GM19452 (cell line): ENCODE results near the gene TMEM245.
A peak's percentile ranks its signal among the peaks of the same experiment; 100 is the strongest.

Experiments
- ATAC-seq: cut with Tn5 transposase; IDR thresholded peaks from one replicate; pipeline ENCODE4 v1.9.1; 2021; ENCODE audit not compliant: unreplicated experiment

TMEM245 gene

GRCh38 chr9:109119439-109120203, at the start of gene TMEM245:
TMEM245 (minus strand) TSS chr9:109119947; CDS start chr9:109119913, 34 bp downstream.
- ATAC-seq, result peak; percentile 90

- no peak for ATAC-seq
Measured at GRCh38 chr9:109168170-109168569, 48.4 kb upstream of the TMEM245 start.

DNA sequence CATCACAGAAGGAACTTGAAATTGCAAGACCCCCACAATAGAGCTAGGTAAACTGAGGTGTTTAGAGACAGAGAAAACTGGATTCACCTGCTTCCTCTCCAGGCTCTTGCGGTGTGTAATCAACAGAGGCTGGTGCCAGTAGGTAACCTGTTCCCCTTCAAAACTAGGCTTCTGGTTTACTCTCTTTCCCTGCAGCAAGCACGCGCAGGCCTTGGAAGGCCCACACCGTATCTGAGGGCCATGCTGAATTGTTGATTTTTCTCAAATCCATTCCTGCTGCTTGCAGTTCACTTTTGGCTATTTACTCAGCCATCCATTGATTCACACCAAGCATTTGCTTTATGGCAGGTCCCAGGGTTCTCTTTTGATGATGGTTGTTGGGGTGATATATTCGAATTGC, 48.0 kb upstream of the TMEM245 start:
- no peak for ATAC-seq

- ATAC-seq, result no peak
Measured at GRCh38 chr9:109166771-109167601, 47.2 kb upstream of the TMEM245 start, which contains the start of gene FRRS1L. FRRS1L (minus strand) TSS chr9:109167249; CDS start chr9:109167138, 111 bp downstream.

- no peak for ATAC-seq
Measured at GRCh38 chr9:109166171-109166770, 46.5 kb upstream of the TMEM245 start.

GRCh38 chr9:109164042-109164441, 44.3 kb upstream of the TMEM245 start:
- ATAC-seq, result peak; percentile 79

- ATAC-seq, result no peak
Measured at GRCh38 chr9:109163194-109163593, 43.4 kb upstream of the TMEM245 start.

DNA sequence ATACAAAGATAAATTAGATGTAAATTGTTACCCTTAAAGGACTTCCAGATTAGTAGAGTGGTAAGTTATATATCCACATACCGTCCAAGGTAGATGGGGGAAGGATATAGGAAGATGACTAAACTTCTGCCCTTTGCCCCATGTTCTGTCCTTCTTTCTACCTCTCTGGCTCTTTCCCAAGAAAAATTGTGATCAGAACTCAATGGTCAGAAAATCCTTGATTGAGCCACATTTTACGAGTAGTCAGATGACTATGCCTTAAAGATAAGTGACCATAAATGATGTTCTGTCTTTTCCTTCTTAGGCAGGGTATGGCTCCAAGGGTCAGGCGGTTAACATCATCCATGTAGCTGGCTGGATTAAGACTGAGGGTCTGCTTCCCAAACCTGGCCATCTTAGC, 42.9 kb upstream of the TMEM245 start:
- ATAC-seq, result no peak

DNA sequence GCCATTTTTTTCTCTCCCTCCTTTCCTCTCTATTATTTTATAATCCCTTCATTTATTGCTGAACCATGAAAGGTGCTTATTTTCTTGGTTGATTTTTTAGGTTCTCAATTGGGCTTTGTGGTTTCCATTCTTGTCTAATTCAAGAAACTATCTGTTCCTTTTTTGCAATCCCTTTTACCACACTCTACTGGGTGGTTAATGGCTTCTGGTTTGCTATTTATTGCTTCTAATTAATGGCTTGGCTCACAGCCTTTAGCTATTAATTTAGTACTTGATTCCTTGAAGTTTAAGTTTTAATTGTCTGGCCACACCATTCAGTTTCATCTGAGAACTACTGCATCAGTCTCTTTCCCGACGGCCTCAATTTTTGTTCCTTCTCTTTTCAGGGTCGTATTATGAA, 41.7 kb upstream of the TMEM245 start:
- no peak for ATAC-seq

DNA sequence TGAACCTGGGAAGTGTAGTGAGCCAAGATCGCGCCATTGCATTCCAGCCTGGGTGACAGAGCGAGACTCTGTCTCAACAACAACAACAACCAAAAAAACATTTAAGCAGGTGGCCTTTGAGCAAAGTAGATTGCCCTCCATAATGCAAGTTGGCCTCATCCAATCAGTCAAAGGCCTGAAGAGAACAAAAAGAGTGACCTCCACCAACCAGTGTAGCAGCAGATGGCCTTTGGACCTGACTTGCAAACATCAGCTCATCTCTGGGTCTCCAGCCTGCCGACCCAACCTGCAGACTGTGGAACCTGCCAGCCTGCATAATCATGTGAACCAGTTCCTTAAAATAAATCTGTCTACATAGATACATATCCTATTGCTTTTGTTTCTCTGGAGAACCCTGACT, 39.8 kb upstream of the TMEM245 start:
- no peak for ATAC-seq

GRCh38 chr9:109158651-109159050, 38.9 kb upstream of the TMEM245 start:
- ATAC-seq, result no peak

- no peak for ATAC-seq
Measured at GRCh38 chr9:109156708-109157107, 37.0 kb upstream of the TMEM245 start.

DNA sequence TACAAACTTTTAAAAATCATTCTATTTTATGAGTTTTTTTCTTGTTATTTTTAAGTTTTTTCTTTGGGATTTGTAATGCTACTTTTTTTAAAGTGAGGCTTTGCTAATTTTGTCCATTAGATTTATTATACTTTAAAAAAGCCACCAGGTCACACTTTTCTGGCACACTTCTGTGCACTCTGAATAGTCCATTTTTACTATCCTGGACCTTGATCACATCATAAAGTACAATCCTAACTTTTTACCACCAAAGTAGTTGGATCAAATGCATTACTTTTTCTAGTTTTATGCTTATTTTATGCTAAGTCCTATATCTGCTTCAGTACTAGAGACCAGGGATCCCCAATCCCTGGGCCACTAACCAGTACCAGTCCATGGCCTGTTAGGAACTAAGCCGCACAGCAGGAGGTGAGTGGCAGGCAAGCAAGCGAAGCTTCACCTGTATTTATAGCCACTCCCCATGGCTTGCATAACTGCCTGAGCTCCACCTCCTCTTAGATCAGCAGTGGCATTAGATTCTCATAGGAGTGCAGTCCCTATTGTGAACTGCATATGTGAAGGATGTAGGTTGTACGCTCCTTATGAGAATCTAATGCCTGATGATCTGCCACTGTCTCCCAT, 31.3 kb upstream of the TMEM245 start:
- no peak for ATAC-seq

DNA sequence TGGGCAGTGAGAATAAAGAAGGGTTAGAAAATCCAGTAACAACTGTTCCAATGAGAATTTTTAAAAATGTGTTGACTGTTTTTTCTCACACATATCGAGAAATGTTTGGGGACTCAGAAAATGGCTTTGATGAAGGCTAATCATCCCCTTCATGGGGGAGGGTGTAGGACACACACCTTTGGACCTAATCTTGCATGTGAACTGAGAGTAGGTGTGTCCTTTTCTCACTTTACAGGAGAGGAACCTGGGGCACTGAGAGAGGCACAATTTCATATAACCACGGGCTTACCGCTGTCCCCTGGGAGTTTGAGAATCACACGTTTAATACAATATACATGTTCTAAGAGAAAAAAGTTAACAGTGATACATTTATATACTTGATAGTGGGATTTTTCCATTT, 30.0 kb upstream of the TMEM245 start:
- no peak for ATAC-seq

- no peak for ATAC-seq
Measured at GRCh38 chr9:109149089-109149488, 29.3 kb upstream of the TMEM245 start.

- no peak for ATAC-seq
Measured at GRCh38 chr9:109145051-109145450, 25.3 kb upstream of the TMEM245 start.

- ATAC-seq, result peak; percentile 98
Measured at GRCh38 chr9:109143881-109144562, 24.3 kb upstream of the TMEM245 start.

DNA sequence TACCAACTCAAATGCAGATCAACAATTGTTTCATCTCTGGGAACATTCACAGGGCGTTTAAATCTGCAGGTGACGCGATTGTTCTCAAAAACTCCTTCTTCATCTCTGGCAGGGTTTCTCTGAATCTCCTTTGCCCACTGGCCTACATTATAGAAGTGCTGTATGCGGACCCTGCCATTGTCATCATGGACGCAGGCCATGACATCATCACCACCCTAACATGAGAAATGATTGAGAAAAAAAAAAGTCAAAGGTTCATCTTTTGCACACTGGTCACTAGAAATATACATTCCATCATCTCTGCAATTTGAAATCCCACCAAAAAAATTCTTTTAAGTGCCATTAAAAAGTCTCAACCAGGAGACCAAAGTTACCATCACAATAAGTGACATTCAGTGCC, 21.6 kb upstream of the TMEM245 start:
- no peak for ATAC-seq

GRCh38 chr9:109139851-109140250, 20.1 kb upstream of the TMEM245 start:
- no peak for ATAC-seq

DNA sequence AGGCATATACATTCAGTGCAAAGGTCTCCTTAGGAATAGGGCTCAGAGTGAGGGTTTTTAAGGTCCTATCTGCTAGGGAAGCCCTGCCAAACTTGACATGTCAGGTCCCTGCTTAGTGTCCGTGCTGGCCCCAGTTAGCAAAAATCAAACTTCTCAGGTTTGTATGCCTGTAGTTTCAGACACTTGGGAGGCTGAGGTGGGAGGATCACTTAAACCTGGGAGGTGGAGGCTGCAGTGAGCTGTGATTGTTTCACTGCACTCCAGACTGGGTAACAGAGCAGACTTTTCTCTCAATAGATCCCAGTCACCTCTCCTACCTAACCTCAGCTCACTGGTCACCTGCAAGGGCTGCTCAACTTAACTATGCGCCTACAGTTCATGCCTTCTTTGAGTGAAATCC, 18.7 kb upstream of the TMEM245 start:
- ATAC-seq, result no peak

GRCh38 chr9:109134167-109134578, 14.4 kb upstream of the TMEM245 start:
- ATAC-seq, result no peak
